Activated T-cell treated with anti-CD3 and anti-CD28 coated beads, Interleukin-2, amount 50 U/mL, for 48 hours (primary cell): ENCODE data around the gene GPR153.

Source experiments
- DNase-seq, 2 experiments: peaks; one replicate each; pipeline ENCODE4 v3.0.0-alpha.2; 2020

The GPR153 gene

GRCh38 chr1:6198646-6199297, 62.1 kb downstream of the GPR153 start:
- no peak for DNase-seq

GRCh38 chr1:6197746-6198427, 63.0 kb downstream of the GPR153 start:
- DNase-seq: no peak
